GM12878 (cell line): ENCODE results near the gene PSENEN. TPM values are rescaled to one million over a fixed set of nuclear protein-coding genes. Genes with fewer than 3 reads are reported as not detected.

Experiments used
- ESRRA ChIP-seq: IDR thresholded peaks from 2 replicates; pipeline ENCODE4 v1.6.1; 2012; ENCODE audit warnings: mild to moderate bottlenecking, low read length, improper control_type of control experiment
- GATAD2B ChIP-seq: fragments of 450-650 bp; conservative IDR thresholded peaks from 2 replicates; pipeline ENCODE4 v1.6.1; 2017; ENCODE audit warnings: low read depth, mild to moderate bottlenecking, moderate library complexity
- JUND ChIP-seq: IDR thresholded peaks from 2 replicates; pipeline ENCODE4 v1.6.1; 2012; ENCODE audit warnings: low read depth, mild to moderate bottlenecking, low read length, improper control_type of control experiment, moderate library complexity
- MEF2B ChIP-seq: fragments of 450-650 bp; IDR thresholded peaks from 2 replicates; pipeline ENCODE4 v1.6.1; 2018; ENCODE audit warnings: mild to moderate bottlenecking, moderate library complexity; ENCODE audit not compliant: partially characterized antibody, poor library complexity, severe bottlenecking
- NFYA ChIP-seq: IDR thresholded peaks from 2 replicates; pipeline ENCODE4 v1.6.1; 2011; ENCODE audit warnings: low read depth, mild to moderate bottlenecking, low read length, improper control_type of control experiment, borderline replicate concordance
- PAX8 ChIP-seq: fragments of 450-650 bp; IDR thresholded peaks from 2 replicates; pipeline ENCODE4 v1.6.1; 2017; ENCODE audit warnings: mild to moderate bottlenecking, moderate library complexity
- POLR2A ChIP-seq: IDR thresholded peaks from 2 replicates; pipeline ENCODE4 v1.6.1; 2011; ENCODE audit warnings: low read depth, mild to moderate bottlenecking, low read length
- RBBP5 ChIP-seq: fragments of 200-600 bp; sonication (generic); conservative IDR thresholded peaks from 2 replicates; pipeline ENCODE4 v1.6.1; 2016
- RUNX3 ChIP-seq: IDR thresholded peaks from 2 replicates; pipeline ENCODE4 v1.6.1; 2012; ENCODE audit warnings: low read length, inconsistent platforms
- SP1 ChIP-seq: IDR thresholded peaks from one replicate; pipeline ENCODE4 v1.6.1; 2011; ENCODE audit warnings: low read depth, low read length
- STAT1 ChIP-seq: fragments of 450-650 bp; conservative IDR thresholded peaks from 2 replicates; pipeline ENCODE4 v1.6.1; 2014; ENCODE audit warnings: antibody characterized with exemption, mild to moderate bottlenecking
- SUPT20H ChIP-seq: IDR thresholded peaks from 2 replicates; pipeline ENCODE4 v1.6.1; 2011; ENCODE audit warnings: low read depth, mild to moderate bottlenecking, low read length, moderate library complexity, borderline replicate concordance; ENCODE audit not compliant: control insufficient read depth
- TCF3 ChIP-seq: IDR thresholded peaks from 2 replicates; pipeline ENCODE4 v1.6.1; 2012; ENCODE audit warnings: low read depth, mild to moderate bottlenecking, low read length, borderline replicate concordance; ENCODE audit not compliant: insufficient read depth
- ZNF274 ChIP-seq: IDR thresholded peaks from one replicate; pipeline ENCODE4 v1.8.0; 2011; ENCODE audit not compliant: insufficient read length, insufficient read depth
- polyA plus RNA-seq, 11 experiments: library from polyadenylated mRNA; depleted of rRNA in 4 of 11; unstranded in 6 of 11; stranded (reverse) in 5 of 11; fragments of >200 nt; fragmentation: Nextera tagmentation in 4 of 11; fragmentation: Illumina TruSeq in 1 of 11; extraction: Ambion mirVana in 4 of 11; extraction: Trizol in 1 of 11; gene quantifications; 1 replicate in 1 of 11; 2 replicates in 10 of 11; pipeline versions ENCODE4 v1.2.1 to v1.2.3, GENCODE V29; 2011 to 2016; ENCODE audit warnings: inconsistent platforms in 2 of 11, missing spikeins in 2 of 11, low read depth in 1 of 11
- total RNA-seq, 4 experiments: library from RNA; depleted of rRNA in 3 of 4; stranded (reverse); fragments of >200 nt in 3 of 4; fragmentation: Illumina TruSeq in 1 of 4; extraction: Trizol in 1 of 4; gene quantifications; 2 replicates each; pipeline versions ENCODE4 v1.2.1 to v1.2.3, GENCODE V29; 2013 to 2021
- TF ChIP-seq, protein P1 (sequence below): fragments of 450-650 bp; conservative IDR thresholded peaks from 2 replicates; pipeline ENCODE4 v1.6.1; 2017; ENCODE audit warnings: mild to moderate bottlenecking, moderate library complexity
- TF ChIP-seq, protein P2 (sequence below): fragments of 450-650 bp; IDR thresholded peaks from 2 replicates; pipeline ENCODE4 v1.6.1; 2017; ENCODE audit warnings: mild to moderate bottlenecking, low read depth, inconsistent platforms; ENCODE audit not compliant: poor library complexity, severe bottlenecking
- TF ChIP-seq, protein P3 (sequence below): IDR thresholded peaks from 2 replicates; pipeline ENCODE4 v1.6.1; 2012; ENCODE audit warnings: low read depth, low read length, improper control_type of control experiment
- TF ChIP-seq, protein P4 (sequence below): IDR thresholded peaks from 2 replicates; pipeline ENCODE4 v1.6.1; 2011; ENCODE audit warnings: mild to moderate bottlenecking, low read depth, low read length, moderate library complexity; ENCODE audit not compliant: insufficient replicate concordance
- TF ChIP-seq, protein P5 (sequence below): IDR thresholded peaks from 2 replicates; pipeline ENCODE4 v1.6.1; 2012; ENCODE audit warnings: low read depth, low read length, improper control_type of control experiment

Gene PSENEN
- total and polyA plus RNA-seq, 10 of the 15 experiments (the other 5 are each of a cell fraction or from before 2014, with no cell fraction given) = 14.4 to 178 (median 43.5) TPM

DNA sequence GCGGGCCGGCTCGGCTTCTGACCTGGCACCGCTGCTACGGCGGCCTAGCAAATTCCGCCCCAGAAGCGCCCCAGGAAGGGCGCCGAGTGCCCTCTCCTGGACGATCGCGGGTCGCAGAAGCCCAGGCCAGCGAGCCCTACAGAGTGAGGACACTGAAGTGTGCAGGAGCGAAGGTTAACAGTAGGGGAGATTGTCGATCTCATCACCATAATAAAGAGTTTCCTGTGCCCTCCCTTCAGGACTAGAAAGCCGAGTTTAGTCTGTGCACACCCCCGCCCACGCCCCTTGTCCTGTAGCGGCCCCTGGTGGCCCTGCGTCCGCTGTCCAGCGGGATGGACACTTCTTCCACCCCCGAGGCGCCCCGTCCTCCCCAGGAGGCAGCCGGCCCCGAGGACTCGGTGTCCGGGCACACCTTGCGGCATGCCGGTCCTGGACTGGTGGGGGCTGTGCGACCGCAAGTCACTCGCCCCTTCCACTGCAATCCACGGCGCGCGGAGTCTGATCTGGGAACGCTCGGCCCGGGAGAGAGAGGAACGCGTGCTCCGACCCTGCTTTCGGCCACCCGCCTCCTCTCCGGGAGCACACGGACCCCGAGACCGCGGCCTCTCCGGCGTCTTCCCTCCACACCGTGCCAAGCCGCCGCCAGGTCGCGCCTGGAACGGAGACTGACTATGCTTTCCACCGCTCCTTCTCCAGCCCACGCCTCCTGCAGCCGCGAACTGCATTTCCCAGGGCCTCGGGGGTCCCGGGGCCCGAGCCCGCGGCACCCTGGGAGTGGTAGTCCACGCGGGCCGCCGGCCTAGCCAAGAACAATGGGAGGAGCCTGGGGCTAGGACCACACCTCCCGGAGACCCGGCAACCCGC, 28.4 kb upstream of the PSENEN start (continued):
- TF ChIP-seq SP1 (no peak), MEF2B (no peak), SUPT20H (no peak), RBBP5 (no peak), ZNF274 (no peak), POLR2A (peak; percentile 77), GATAD2B (peak; percentile 77), RUNX3 (no peak), PAX8 (no peak), JUND (no peak), ESRRA (0 out of 2 replicates have a peak, but pooled peaks have one; percentile 68), TCF3 (no peak), NFYA (no peak), STAT1 (no peak; the same call in 1 of the 2 replicates)
- TF ChIP-seq, protein P1, sequence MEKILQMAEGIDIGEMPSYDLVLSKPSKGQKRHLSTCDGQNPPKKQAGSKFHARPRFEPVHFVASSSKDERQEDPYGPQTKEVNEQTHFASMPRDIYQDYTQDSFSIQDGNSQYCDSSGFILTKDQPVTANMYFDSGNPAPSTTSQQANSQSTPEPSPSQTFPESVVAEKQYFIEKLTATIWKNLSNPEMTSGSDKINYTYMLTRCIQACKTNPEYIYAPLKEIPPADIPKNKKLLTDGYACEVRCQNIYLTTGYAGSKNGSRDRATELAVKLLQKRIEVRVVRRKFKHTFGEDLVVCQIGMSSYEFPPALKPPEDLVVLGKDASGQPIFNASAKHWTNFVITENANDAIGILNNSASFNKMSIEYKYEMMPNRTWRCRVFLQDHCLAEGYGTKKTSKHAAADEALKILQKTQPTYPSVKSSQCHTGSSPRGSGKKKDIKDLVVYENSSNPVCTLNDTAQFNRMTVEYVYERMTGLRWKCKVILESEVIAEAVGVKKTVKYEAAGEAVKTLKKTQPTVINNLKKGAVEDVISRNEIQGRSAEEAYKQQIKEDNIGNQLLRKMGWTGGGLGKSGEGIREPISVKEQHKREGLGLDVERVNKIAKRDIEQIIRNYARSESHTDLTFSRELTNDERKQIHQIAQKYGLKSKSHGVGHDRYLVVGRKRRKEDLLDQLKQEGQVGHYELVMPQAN = peak; percentile 40; the same call in 1 of the 2 replicates
- TF ChIP-seq, protein P2, sequence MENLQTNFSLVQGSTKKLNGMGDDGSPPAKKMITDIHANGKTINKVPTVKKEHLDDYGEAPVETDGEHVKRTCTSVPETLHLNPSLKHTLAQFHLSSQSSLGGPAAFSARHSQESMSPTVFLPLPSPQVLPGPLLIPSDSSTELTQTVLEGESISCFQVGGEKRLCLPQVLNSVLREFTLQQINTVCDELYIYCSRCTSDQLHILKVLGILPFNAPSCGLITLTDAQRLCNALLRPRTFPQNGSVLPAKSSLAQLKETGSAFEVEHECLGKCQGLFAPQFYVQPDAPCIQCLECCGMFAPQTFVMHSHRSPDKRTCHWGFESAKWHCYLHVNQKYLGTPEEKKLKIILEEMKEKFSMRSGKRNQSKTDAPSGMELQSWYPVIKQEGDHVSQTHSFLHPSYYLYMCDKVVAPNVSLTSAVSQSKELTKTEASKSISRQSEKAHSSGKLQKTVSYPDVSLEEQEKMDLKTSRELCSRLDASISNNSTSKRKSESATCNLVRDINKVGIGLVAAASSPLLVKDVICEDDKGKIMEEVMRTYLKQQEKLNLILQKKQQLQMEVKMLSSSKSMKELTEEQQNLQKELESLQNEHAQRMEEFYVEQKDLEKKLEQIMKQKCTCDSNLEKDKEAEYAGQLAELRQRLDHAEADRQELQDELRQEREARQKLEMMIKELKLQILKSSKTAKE = peak; percentile 29
- TF ChIP-seq, protein P3, sequence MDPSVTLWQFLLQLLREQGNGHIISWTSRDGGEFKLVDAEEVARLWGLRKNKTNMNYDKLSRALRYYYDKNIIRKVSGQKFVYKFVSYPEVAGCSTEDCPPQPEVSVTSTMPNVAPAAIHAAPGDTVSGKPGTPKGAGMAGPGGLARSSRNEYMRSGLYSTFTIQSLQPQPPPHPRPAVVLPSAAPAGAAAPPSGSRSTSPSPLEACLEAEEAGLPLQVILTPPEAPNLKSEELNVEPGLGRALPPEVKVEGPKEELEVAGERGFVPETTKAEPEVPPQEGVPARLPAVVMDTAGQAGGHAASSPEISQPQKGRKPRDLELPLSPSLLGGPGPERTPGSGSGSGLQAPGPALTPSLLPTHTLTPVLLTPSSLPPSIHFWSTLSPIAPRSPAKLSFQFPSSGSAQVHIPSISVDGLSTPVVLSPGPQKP = peak; percentile 66; the same call in 1 of the 2 replicates
- TF ChIP-seq, protein P4, sequence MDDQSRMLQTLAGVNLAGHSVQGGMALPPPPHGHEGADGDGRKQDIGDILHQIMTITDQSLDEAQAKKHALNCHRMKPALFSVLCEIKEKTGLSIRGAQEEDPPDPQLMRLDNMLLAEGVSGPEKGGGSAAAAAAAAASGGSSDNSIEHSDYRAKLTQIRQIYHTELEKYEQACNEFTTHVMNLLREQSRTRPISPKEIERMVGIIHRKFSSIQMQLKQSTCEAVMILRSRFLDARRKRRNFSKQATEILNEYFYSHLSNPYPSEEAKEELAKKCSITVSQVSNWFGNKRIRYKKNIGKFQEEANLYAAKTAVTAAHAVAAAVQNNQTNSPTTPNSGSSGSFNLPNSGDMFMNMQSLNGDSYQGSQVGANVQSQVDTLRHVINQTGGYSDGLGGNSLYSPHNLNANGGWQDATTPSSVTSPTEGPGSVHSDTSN = no peak
- TF ChIP-seq, protein P5, sequence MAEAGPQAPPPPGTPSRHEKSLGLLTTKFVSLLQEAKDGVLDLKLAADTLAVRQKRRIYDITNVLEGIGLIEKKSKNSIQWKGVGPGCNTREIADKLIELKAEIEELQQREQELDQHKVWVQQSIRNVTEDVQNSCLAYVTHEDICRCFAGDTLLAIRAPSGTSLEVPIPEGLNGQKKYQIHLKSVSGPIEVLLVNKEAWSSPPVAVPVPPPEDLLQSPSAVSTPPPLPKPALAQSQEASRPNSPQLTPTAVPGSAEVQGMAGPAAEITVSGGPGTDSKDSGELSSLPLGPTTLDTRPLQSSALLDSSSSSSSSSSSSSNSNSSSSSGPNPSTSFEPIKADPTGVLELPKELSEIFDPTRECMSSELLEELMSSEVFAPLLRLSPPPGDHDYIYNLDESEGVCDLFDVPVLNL = no peak
